Epithelial cell of umbilical artery (primary cell): ENCODE measurements around the gene RNF149. TPM values are rescaled to one million over a fixed set of nuclear protein-coding genes. Genes with fewer than 3 reads are reported as not detected.

Experiments used
- total RNA-seq: library from RNA; depleted of rRNA; stranded (reverse); fragments of >200 nt; gene quantifications from 2 replicates; pipeline ENCODE4 v1.2.3, GENCODE V29; 2014

RNF149 gene
- 69.8 and 104 TPM in 2 replicates for total RNA-seq

GRCh38 chr2:101308432-101309210 lies at the start of gene RNF149:
Gene RNF149, minus strand, starts transcription at chr2:101308701. Its CDS starts 113 bp downstream, at chr2:101308588.

GRCh38 chr2:101252408-101253012 lies 56.0 kb downstream of the RNF149 start, which contains the start of gene CNOT11:
Gene CNOT11, plus strand, starts transcription at chr2:101252886. Its CDS starts 79 bp downstream, at chr2:101252965.

Other genes starting within 250 kb of the RNF149 start
- 14.0 and 25.7 TPM in 2 replicates for gene TBC1D8, start 157.3 kb downstream of the RNF149 start, total RNA-seq
- 23.1 and 24.0 TPM in 2 replicates for gene CNOT11, start 55.8 kb downstream of the RNF149 start, total RNA-seq
- gene CREG2, start 78.8 kb upstream of the RNF149 start, total RNA-seq: 0.76 and 0.97 TPM in 2 replicates
- 2.6 and 3.6 TPM in 2 replicates for gene RFX8, start 166.4 kb upstream of the RNF149 start, total RNA-seq